Measurements from ENCODE around the gene SNRPF.

DNA sequence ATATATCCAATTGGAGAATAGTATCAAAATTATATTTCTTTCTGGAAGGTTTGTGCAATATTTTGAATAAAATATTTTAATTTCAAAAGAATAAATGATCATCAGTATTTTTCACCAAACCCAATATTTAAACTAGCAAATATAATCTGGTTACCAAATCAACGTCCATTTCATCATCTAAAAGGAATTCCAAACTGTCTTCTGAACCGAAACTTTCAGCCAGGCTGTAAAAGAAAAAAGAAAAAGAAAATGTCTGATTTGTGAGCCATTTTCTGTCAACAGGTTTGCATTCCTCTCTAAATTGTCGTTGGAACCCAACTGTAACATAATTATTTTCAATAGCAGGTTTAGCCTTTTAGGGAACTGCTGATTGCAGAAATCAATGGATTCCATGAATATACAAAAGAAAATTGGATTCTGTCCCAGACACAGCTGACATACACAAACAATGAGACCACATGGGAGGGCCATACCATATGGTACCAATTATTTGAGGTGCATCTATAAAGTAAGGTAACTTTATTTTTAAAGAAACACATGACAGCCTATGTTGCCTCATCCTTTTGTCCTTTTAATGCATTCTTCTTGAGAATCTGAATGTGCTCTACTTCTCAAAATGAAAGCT, 22.7 kb downstream of the SNRPF start:
- TF ChIP-seq, protein P1, sequence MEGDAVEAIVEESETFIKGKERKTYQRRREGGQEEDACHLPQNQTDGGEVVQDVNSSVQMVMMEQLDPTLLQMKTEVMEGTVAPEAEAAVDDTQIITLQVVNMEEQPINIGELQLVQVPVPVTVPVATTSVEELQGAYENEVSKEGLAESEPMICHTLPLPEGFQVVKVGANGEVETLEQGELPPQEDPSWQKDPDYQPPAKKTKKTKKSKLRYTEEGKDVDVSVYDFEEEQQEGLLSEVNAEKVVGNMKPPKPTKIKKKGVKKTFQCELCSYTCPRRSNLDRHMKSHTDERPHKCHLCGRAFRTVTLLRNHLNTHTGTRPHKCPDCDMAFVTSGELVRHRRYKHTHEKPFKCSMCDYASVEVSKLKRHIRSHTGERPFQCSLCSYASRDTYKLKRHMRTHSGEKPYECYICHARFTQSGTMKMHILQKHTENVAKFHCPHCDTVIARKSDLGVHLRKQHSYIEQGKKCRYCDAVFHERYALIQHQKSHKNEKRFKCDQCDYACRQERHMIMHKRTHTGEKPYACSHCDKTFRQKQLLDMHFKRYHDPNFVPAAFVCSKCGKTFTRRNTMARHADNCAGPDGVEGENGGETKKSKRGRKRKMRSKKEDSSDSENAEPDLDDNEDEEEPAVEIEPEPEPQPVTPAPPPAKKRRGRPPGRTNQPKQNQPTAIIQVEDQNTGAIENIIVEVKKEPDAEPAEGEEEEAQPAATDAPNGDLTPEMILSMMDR (conservative IDR thresholded peaks at IDR 0.05), result no peak
- TF ChIP-seq ZFX (IDR thresholded peaks at IDR 0.05), result no peak

Data from C4-2B (cell line).